HG03103 (cell line): ENCODE results near the gene EHF.

ENCODE experiments used
- ATAC-seq: cut with Tn5 transposase; IDR thresholded peaks from one replicate; pipeline ENCODE4 v1.9.1; 2021; ENCODE audit warnings: low read depth; ENCODE audit not compliant: unreplicated experiment

EHF gene

GRCh38 chr11:34601085-34601444, 19.8 kb upstream of the EHF start:
- no peak for ATAC-seq

DNA sequence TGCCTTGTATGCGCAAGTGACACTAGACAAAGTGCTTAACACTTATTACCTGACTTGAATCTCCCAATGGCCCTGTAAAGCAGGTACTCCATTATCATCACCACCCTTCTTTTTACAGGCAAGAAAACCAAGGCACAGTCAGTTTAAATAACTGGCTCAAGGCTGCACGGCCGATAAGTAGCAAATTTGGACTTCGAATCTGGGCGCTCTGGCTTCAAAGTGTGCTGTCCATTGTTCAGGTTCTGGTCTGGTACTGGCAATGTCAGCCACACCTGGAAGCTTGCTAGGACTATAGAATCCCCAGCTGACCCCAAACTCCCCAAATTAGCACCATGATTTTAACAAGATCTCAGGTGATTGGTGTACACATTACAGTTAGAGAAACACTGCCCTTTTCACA, 19.3 kb upstream of the EHF start:
- no peak for ATAC-seq

DNA sequence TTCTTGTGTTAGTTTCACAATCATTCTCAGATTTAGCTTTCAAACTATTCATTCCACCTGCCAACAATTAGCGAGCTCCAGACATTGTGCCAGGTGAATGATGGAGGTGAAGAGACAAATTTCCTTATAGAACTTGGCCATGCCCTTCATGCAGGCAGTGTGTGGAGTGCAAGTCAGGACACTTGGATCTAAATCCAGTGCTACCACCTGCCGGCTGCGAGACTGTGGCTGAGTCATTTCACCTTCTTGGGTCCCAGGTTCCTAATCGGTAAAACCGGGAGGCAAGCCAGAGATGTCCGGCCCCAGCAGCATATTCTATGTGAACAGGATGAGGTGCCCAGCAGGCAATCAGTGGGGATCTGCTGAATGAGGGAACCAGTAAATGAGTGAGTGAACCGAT, 18.6 kb upstream of the EHF start:
- no peak for ATAC-seq

DNA sequence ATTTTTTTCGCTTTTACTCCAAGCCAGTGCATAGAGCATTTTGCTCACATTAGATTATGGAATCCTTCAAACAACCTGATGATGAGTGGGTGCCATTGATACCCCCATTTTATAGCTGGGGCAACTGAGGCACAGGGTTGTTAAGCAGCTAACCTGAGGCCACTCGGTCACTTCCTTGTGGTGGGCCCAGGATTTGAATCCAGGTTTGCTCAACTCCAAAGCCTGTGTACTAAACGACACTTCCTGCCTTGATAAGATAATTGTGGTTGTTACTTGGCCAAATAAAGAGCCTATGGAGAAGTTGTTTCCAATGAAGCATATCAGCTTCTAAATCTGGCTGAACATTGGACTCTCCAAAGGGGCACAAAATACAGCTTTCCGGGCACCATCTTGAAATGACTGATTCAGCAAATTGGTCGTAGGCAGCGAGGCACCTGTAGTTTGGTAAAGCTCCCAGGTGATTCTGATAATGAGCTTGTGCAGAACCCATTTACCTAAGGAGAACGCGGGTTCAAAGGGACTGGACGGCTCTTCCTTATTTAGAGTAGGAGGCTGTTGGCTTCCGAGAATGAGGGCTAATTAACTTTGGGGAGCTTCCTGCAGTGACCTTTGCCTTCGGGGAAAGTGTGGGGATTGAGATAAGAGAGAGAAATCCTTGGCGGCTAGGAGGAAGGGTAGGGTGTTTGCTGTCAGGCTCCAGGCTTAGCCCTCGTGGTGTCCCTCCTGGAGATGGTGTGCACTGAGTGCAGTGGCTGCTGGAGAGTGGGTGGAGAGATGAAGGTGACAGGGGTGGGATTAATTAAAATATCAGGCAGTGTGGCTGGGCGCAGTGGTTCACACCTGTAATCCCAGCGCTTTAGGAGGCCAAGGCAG, 17.5 kb upstream of the EHF start:
- ATAC-seq = no peak

DNA sequence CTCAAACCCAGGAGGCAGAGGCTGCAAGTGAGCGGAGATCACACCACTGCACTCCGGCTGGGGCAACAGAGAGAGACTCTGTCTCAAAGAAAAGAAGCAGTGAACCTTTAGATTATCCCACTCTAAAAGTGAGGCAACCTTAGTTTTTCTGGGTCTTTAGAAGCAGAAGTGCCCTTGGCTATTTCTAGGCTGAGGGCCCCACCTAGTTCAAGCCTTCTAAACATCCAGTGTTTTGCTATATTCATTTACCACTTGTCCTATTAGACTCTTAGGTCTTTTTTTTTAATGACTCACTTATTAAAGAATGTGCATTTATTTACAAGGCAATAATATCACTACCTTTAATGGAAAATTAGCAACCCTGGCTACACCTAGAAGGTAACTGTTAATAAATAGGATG, 16.7 kb upstream of the EHF start:
- no peak for ATAC-seq

DNA sequence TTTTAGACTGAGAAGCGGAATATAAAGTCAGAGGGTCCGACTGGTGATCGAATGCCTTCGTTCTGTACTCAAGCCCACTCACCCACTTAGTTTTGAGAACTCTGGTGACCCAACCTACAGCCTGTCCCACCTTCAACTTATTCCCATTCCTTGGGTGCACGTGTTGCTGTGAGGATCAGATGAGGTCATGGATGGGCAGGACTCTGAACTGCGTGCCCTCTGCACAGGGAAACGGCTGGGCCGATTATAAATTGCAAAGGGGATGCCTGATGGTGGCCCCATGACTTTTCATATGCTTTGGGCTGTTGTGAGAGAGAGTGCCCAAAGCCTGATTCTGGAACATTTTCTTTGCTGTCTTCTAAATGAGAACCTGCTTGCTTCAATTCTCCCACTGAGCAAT, 16.0 kb upstream of the EHF start:
- no peak for ATAC-seq

DNA sequence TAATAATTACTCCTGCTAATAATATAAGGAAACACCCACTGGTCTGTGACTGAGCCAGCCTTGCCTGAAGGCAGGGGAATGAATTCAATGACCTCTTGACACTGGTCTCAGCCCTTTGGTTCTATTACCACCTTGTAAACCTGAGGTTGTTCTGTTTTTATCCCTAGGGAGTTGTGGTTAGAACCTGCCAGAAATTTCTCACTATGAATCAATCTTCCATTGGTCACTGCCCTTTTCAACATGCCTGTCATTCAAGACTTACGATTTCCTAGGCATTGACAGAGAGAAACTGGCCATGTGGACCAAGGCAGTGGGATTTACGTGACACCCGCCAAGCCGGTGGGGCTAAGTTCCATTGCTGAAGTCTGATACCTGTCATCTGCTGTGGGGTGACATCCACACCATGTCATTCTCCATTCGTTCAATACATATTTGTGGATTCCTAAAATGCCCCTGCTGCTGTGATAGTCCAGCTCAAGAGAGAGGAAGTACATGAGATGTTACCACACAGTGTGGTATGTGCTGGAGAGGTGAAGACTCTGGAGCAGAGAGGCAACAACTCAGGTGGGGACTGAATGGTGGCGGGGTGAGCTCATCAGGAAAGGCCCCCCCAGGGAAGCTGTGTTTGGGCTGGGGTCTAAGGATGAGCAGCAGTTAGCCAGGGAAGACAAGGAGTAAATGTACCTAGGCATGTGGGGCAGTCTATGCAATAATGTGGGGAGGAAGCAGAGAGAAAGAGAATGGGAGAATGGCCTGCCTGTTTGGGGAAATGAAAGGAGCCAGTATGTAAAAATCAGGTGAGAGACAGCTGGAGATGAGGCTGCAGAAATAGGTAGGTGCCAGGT, 15.2 kb upstream of the EHF start:
- ATAC-seq = no peak

DNA sequence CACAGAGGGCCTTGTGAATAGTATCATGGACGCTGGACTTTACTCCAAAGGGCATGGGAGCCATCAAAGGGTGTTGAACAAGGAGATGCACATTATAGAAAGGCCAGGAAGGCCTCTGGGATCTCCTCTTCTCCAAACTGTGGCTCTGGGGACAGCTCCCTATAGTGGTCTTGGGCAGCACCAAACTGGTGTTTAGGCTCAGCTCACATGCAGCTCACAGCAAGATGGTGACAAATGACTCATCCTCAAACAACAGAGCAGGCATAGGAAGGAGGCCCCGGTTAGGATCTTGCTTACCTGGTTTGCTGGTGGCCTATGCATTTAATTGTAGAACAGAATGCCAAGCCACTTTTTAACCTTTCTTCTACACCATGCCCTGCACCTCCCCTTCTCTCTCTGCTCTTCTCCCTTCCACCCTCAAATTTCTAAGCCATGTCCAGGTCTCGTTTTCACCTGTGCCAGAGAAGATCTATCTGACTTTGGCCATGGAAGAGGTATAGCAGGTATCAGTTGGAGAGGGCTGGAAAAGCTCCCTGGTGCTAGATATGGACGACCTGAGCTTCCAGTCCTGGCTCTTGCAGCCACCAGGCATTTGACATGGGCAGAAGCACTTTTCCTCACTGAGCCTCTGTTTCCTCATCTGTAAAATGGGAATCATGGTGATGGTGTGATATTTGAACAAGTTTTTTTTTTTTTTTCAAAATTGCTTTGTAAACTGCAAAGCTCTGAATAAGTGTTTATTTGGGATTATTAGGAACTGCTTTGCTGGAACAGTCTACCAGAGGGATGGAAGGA, 14.4 kb upstream of the EHF start:
- no peak for ATAC-seq

DNA sequence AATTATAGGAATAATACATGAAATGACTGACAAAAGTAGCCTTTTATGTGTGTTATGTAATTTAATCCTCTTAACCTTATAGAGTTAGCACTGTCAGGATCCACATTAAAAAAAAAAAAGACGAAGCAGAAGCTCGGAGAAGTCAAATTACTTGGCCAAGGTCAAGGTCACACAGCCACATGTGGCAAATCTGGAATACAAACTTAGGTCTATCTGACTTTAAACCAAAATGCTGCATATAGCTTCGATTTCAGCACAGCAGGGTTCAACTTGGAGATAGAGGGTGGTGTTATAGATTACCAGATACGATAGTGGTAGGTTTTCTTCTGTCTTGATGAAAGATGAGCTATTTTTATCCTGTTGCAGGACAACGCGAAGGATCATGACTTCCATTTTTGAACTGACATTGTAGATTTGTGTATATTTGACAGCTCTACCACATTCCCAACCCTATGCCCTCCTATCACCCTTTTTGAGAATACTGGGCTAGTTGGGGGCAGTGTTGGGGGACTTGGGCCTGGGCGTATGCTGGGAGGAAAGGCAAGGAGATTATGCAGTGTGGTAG, 11.6 kb upstream of the EHF start:
- no peak for ATAC-seq

DNA sequence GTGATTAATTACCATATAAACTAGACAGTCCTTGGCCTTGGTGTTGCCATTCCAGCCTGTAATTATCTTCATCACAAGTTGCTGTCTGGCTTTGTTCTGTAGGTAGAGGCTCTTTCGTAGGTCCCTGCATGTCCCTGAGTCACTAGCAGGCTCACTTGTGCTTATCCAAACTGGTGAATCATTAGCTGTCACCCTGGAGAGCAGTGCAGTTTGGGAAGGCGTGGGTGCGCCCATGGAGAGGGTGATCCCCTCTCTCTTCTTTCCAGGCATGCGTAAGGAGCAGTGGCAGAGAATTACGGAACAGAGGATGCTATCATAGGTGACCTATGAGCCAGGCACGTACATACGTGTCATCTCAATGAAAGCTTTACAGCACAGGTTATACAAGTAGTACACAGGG, 11.0 kb upstream of the EHF start:
- ATAC-seq = no peak

- ATAC-seq = no peak
Observed at GRCh38 chr11:34610324-34611041, 10.4 kb upstream of the EHF start.

GRCh38 chr11:34613015-34613414, 7.9 kb upstream of the EHF start:
- ATAC-seq = no peak

DNA sequence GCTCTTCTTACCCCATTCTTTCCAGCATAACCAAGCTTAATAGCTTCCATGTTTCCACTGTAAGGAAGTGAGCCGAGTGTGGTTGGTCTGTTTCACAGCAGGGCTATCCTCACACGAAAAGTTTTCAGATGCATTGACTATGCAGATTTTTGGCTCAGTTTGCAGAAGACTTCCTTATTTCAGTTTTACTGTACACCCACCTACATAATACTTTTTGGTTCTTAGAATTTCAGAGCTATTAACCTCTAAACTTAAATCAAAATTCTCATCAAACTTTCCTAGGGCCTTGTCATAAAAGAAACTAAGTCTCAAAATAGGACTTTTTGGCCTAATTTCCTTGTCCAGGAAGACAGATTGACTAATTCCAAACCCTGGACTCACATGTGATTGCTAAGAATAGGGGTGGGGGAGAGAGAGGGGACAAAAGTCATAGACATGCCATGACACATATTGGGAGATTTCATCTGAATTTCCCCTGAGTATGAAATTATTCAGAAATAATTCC, 7.3 kb upstream of the EHF start:
- peak; percentile 88 for ATAC-seq

- peak; percentile 67 for ATAC-seq
Observed at GRCh38 chr11:34614344-34615104, 6.4 kb upstream of the EHF start.

DNA sequence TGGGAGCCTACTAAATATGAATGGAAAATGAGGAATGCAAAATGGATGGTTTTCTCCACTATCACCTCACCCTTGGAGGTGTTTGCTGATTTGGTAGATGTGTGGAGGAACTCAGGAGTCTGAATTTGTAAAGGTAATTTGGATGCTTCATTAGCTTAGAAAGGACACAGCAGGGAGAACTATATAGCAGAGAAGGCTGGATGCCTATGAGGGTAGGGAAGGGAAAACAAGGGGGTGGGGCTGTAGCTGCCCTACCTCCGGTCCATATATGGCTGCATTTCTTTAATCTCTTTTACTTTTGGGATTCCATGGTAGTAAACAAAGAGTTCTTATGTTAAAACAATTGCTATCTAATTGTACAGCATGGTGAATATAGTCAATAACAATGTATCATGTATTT, 4.8 kb upstream of the EHF start:
- ATAC-seq = no peak

DNA sequence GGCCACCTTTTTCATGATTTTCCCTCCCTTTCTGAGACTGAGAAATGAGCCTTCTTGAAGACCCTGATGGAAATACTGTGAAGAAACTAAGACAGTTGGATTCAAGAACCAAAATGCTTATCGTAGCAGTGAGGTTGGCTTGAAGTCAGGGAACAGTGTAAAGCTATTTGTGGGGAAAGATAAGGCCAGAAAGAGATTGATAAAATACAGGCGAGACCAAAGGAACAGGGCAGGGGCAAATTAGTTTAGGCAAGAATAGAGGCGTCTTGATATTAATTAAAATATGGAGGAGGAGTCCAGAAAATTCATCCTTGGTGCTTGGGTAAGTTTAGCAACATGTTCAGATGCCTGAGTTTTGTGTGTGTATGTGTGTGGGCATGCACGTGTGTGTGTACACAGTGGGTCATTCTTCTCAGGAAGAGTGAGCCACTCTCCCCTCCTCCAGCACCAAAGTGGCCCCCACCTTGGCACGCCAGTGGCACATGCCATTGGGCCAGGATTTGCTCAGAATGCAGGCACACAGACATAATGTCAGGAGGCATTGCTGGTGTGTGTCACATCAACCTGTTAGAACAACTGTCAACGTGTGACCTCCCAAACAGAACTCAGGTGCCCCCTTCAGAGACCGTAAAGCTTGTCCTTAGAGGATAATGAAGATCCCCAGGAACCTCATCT, 3.9 kb upstream of the EHF start:
- ATAC-seq = no peak

GRCh38 chr11:34618406-34618805, 2.5 kb upstream of the EHF start:
- ATAC-seq = no peak

DNA sequence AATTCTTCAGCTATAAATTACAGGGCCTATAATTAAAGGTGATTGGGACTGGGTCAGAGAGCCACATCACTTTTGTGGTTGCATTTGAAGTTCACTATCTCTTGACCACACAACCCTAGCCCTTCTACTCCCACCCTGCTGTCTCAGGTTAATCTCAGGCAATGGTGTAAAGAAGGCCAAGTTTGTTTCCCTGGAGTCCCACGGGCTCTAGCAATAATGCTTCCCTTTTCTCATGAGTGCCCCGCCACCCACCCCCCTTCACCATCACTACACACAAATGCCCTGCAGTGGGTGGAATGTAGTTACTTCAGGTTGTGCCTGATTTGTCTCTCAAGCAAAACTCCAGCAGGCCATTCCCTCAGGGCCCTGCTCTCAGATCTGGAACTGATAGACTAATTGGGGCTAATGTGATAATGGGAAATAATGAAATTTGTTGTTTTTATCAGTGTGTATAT, 1.8 kb upstream of the EHF start:
- no peak for ATAC-seq

GRCh38 chr11:34620202-34620601, 691 bp upstream of the EHF start:
- ATAC-seq = no peak
